LNCAP (cell line): Measurements from ENCODE around the gene AFAP1.
A peak's percentile ranks its signal among the peaks of the same experiment; 100 is the strongest.

Experiments
- TF ChIP-seq, protein P1 (sequence below): fragments of 450-650 bp; IDR thresholded peaks from 2 replicates; pipeline ENCODE4 v1.5.1; 2017; ENCODE audit warnings: mild to moderate bottlenecking

Gene AFAP1, protein sequence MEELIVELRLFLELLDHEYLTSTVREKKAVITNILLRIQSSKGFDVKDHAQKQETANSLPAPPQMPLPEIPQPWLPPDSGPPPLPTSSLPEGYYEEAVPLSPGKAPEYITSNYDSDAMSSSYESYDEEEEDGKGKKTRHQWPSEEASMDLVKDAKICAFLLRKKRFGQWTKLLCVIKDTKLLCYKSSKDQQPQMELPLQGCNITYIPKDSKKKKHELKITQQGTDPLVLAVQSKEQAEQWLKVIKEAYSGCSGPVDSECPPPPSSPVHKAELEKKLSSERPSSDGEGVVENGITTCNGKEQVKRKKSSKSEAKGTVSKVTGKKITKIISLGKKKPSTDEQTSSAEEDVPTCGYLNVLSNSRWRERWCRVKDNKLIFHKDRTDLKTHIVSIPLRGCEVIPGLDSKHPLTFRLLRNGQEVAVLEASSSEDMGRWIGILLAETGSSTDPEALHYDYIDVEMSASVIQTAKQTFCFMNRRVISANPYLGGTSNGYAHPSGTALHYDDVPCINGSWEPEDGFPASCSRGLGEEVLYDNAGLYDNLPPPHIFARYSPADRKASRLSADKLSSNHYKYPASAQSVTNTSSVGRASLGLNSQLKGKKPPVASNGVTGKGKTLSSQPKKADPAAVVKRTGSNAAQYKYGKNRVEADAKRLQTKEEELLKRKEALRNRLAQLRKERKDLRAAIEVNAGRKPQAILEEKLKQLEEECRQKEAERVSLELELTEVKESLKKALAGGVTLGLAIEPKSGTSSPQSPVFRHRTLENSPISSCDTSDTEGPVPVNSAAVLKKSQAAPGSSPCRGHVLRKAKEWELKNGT

DNA sequence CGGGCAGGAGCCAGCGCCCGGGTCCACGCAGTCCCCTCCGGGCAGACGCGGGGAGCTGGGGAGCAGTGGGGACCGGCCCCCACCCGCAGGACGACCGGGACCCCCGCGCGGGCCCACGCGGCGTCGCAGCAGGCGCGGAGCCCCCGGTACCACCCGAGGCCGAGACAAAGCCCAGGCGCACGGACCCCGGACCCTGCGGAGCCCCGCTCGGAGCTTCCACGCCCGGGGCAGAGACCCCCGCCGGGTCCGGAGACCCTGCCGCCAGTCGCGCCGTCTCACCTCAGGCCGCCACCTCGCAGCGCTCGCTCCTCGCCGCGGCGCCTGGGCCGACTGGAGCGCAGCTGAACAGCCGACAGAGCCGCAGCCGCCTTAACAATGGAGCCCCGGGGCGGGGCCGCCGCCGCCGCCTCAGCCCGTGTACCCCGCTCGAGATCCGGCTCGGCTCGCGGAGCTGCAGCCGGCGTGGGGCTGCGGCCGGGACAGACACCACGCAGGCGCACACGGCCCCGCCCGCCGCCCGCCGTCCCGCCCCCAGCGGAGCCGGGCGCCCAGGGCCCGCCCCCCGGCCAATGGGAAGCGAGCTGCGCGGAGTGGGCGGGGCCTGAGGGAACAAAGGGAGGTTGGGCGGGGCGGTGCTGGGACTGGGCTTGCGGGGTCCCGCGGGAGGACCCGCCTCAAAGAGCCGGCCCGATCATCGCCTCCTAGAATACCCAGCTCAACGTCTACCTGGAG, at the start of gene AFAP1:
Gene AFAP1, minus strand, starts transcription at position 485 of the 732 bp plus-strand sequence. CDS start 67,783 bp downstream, outside the sequence.
- TF ChIP-seq, protein P1, sequence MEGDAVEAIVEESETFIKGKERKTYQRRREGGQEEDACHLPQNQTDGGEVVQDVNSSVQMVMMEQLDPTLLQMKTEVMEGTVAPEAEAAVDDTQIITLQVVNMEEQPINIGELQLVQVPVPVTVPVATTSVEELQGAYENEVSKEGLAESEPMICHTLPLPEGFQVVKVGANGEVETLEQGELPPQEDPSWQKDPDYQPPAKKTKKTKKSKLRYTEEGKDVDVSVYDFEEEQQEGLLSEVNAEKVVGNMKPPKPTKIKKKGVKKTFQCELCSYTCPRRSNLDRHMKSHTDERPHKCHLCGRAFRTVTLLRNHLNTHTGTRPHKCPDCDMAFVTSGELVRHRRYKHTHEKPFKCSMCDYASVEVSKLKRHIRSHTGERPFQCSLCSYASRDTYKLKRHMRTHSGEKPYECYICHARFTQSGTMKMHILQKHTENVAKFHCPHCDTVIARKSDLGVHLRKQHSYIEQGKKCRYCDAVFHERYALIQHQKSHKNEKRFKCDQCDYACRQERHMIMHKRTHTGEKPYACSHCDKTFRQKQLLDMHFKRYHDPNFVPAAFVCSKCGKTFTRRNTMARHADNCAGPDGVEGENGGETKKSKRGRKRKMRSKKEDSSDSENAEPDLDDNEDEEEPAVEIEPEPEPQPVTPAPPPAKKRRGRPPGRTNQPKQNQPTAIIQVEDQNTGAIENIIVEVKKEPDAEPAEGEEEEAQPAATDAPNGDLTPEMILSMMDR: no peak

DNA sequence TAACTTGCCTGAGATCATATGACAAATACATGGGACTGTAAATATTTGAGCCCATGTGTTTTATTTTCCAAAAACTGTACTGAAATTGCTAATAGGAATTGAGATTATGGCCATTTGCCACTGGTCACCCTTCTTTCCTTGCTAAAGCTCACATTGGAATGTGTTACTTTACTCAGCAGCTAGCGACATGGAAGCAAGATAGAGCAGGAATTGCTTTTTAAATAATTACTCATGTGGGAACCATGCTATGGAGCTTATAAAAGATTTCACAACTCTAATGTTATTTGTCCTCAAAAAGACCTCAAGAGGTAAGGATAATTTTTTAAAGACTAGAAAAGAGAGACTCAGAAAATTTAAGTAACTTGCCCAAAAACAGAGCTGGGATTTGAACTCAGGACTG, 48.8 kb upstream of the AFAP1 start:
- TF ChIP-seq, protein P1: no peak

DNA sequence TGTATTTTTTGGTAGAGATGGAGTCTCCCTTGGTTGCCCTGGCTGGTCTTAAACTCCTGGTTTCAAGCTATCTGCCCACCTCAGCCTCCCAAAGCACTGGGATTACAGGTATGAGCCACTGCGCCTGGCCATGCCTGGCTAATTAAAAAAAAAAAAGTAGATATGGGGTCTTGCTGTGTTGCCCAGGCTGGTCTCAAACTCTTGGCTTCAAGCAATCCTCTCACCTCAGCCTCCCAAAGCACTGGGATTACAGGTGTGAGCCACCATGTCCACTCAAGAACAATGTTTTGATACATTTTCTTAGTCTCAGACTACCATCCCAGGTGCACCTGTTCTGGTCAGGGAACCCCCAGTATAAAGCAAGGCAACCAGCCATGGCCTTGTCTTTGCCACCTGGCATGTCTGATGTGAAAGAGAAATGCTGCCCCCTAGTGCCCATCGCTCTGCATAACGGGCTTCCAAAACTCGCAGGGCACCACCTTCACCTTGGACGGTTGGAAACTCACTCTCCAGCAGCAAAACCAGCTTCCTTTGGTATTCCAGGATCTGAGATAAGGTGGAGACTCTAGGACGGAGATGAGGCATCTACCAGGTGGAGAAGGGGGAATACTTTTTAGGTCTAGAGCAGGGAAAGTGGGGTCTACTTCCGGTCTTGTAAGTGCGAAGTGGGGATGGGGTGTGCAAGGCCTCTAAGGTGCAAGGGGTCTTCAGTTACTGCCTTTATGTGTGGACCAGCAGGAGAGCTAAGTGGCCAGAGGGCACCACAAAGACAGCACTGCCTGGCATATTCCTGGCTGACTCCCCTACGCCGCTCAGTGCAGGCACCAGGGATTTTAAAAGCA, 47.7 kb upstream of the AFAP1 start:
- TF ChIP-seq, protein P1: peak; percentile 87

DNA sequence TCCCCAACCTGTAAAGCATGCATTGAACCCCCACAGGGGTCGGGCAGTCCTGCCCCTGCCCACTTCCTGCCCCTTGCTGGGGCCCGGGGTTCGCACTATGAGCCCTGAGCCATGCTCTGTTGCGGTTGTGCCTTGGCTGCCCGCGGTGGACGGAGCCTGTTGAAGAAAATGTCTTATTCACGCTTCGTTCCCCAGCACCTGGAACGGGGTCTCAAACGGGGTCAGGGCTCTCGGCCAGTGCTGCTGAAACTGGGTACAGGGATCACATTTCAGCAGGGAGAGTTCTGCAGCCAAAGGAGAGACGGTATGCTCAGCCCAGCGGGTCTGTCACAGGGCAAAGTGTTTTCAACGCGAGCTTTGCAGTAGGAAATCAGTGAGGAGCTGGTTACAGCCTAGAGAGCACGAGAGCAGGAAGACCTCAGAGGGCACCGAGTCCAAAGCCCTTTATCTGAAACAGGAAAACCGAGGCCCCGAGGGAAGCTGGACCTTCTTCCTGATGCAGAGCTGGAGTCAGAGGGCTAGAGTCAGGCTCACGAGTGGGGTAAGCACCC, 46.3 kb upstream of the AFAP1 start:
- TF ChIP-seq, protein P1: no peak

DNA sequence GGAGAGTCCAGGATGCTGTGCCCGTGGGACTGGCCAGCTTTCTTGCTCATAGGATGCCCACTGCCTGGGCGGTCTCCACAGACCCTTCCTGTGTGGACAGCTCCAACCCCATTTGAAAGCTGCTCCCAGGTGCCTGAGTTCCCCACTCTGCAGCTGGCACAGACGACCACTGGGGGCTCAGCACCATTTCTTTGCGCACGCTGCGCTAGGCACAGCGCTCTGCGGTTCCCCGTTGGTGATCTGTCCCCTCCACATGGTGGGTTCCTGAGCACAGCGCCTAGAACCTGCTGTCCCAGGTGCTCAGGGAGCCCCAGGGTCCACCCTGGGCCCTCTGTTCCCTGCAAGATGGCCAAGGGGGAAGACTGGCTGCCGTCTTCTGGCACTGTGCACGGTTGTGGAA, 45.4 kb upstream of the AFAP1 start:
- TF ChIP-seq, protein P1: no peak

DNA sequence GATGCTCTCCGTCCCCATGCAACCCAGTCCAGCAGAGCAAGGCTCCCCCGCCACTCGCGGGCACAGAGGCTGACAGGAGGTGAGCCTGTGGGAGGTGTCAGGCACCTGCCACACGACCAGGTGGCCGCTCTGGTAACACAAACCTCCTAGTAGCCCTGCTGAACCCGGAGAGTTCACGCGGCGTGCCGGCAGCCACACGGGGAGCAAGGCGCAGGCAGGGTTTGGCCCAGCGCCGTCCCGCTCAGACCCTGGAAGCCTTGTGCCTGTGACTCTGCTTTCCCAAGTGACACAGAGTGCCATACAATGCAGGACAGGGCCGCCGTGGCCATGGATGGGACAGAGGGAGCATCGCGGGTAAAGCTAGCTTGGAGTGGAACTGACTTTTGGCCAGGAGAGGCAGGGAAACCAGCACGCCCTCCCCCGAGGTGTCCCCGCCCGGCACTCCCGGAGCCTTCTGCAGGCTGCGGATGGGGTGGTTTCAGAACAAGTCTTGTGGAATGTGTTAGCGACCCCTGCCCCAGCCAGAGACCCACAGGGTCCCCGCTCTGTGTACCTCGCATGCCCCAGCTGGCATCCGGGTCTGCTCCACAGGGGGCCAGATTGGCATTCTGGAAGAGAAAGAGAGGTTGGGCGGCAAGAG, 44.7 kb upstream of the AFAP1 start:
- TF ChIP-seq, protein P1: no peak
